GM18858 (cell line): ENCODE measurements around the gene PRPSAP1.

ENCODE experiments used
- ATAC-seq: cut with Tn5 transposase; IDR thresholded peaks from one replicate; pipeline ENCODE4 v1.9.1; 2021; ENCODE audit not compliant: unreplicated experiment

The PRPSAP1 gene

GRCh38 chr17:76267051-76267576 lies 86.6 kb downstream of the PRPSAP1 start:
- ATAC-seq: no peak

DNA sequence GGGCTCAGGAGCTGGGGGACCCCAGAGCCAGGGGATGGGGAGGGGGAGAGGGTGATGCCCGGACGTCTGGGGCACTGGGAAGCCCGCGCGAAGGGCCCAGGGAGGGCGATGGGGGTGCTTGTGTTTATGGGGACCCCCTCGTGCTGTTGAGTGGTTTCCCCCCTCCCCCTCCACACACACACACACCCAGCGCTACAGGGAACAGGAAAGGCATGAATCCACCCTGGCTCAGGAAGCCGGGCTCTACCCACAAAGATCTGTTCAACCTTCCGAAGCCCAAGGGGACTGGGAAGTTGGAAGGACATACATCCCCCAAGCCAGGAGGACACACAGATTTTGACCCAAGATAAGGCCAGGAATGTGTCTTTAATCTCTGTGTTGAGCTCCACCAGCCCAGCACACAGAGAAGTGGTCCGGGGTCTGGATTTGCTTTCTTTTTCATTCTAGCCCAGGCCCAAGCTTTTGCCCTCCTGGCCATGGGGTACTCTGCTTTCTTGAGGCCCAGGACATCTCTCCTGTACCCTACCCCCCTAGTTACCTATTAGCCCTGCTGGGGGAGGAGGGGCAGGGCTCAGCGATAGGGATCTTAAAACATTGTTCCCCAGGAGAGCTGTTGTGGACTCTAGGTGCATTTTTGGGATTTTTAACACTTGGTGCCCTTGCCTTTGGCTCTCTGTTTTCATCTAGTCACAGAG lies 87.3 kb downstream of the PRPSAP1 start:
- ATAC-seq: no peak

DNA sequence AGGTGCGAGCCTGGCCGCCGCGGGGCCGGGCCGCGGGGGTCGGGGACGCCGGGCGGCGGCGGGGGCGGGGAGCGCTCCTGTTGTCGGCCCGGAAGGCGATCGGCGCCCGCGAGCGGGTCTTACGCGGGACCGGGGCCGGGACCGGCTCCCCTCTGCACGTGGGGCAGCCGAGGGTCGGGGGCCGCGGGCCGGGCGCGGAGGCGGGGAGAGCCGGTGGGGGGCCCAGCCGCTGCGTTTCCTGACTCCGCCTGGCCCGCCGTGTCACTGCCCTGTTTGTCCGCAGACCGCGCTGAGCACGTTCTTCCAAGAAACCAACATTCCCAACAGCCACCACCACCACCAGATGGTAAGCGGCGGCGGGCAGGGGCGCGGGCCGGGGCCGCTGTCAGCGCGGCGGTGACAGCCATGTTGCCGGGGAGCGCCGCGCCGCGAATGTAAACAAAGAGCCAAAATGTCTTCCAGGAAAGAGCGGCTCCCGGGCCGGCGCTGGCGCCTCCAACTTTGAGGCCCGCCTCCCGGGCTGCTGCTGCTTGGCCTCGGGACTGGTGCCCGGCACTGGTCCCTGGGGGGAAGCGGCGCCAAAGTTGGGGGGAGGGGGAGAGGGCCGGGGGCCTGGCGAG lies 88.0 kb downstream of the PRPSAP1 start:
- ATAC-seq: no peak

GRCh38 chr17:76264755-76265623 lies 88.7 kb downstream of the PRPSAP1 start, which contains the start of gene UBALD2:
Gene UBALD2, plus strand, starts transcription at chr17:76265348. Its CDS starts 158 bp downstream, at chr17:76265506.
- peak; percentile 49 for ATAC-seq

DNA sequence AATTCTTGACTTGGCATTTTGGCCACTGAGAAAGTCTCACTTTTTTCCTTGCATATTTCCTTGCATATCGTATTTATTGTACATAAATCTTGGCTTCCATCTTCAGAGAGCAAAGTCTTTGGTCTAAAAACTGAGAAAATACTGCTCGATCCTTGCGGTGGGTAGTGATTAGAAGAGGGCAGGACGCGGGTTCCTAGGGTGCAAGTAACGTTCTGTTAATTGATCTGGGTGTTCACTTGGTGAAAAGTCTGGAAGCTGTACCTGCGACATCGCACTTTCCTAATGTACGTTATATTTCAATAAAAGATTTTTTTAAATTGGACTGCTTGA lies 89.3 kb downstream of the PRPSAP1 start:
- no peak for ATAC-seq

DNA sequence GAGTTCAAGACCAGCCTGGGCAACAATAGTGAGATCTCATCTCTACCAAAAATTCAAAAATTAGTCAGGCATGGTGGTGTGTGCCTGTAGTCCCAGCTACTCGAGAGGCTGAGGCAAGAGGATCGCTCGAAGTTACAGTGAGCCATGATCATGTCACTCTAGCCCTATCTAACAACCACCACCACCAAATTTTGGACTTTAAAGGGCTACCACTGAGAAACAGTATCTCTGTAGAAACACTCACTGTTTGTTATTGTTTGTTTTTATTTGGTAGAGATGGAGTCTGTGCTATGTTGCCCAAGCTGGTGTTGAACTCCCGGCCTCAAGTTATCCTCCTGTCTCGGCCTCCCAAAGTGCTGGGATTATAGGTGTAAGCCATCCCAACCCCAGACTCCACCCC lies 89.8 kb downstream of the PRPSAP1 start:
- no peak for ATAC-seq

DNA sequence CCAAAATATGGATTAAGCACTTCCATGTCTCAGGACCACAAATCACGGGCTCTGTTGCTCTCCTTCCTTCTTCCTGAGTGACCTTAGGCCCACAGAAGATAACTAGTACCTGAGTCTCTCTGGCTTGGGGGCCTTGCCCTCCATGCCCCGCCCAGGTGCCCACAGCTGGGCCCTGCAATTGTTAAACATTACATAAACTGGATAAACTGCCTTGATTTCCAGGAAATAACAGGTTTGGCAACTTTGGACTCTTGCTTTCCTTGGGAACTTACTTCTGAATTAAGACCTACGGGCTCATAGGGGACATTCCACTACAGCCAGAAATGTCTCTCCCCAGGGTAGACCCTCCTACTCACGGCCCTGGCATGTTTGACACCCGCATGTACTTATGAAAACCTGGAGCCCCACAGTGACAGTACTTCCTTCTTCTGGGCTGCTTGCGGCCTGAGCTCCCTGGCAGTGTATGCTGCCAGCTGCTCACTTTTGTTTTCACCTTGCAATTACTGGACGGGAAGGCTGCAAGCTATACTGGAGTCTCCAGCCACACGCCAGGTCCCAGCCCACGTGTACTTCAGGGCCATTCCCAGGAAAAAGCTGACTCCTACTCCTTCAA lies 90.9 kb downstream of the PRPSAP1 start:
- no peak for ATAC-seq

DNA sequence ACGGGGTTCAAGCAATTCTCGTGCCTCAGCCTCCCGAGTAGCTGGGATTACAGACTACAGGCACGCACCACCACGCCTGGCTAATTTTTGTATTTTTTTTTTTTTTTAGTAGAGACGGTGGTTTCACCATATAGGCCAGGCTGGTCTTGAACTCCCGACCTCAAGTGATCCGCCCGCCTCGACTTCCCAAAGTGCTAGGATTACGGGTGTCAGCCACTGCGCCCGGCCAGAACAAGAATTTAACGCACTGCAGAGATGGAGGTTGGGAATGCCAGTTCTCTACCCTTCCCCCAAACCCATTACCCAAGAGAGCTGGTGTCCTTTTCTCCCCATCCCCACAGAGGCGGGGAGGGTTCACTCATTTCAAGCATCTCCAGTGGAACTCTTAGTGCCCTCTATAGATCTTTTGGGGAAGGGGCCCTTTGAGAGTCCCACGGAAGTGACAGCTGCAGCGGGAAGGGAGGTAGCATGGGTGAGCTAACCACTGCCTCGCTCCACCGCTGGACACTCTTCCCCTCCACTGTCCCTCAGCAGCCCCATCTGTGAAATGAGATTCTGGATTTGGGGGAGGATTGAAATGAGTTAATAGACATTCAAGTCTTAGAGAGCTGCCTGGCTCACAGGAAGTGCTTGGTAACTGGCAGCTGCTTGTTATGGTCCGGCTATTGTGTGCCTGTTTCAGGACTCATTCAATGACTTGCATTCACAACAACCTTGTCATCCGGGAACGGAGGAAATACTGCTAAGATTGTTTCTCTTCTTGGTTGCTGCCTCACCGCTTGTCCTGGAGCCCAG lies 92.1 kb downstream of the PRPSAP1 start:
- no peak for ATAC-seq

DNA sequence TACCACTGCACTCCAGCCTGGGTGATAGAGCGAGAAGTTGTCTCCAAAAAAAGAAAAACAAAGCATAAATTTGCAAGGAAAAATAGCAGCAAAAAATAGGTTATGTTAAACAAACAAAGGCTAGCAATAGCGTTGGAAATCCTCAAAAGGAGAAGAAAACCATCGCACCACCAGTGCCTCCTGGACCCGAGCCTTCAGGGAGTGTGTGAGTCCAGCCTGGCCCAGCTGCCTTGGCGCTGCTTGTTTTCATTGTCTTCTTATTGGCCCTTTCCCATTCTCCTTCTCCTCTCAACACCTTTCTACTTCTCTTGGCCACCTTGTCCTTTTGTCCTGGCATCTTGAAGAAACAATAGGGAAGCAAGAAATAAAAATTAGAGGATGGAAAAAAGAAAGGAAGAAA lies 93.0 kb downstream of the PRPSAP1 start:
- no peak for ATAC-seq

- no peak for ATAC-seq
Measured at GRCh38 chr17:76260220-76260619, 93.5 kb downstream of the PRPSAP1 start.
